GM12891 (cell line): ENCODE data around the gene STIMATE.

Experiments
- DNase-seq: peaks from one replicate; pipeline ENCODE4 v3.0.0; 2011; ENCODE audit warnings: low spot score; ENCODE audit not compliant: insufficient read length
- FAIRE-seq: peaks from 2 replicates; lab custom pipeline; 2011; peaks lifted over from hg19 to GRCh38; lab: Jason Lieb, UNC
- PAX5 ChIP-seq: IDR thresholded peaks from 2 replicates; pipeline ENCODE4 v1.6.1; 2011; ENCODE audit warnings: low read length, moderate library complexity, mild to moderate bottlenecking; ENCODE audit not compliant: insufficient read depth, severe bottlenecking
- POLR2A ChIP-seq: IDR thresholded peaks from 2 replicates; pipeline ENCODE4 v1.6.1; 2011; ENCODE audit warnings: low read depth, low read length, control low read depth
- POLR2AphosphoS5 ChIP-seq: IDR thresholded peaks from 2 replicates; pipeline ENCODE4 v1.6.1; 2011; ENCODE audit warnings: low read depth, low read length, control low read depth
- POU2F2 ChIP-seq: IDR thresholded peaks from 2 replicates; pipeline ENCODE4 v1.6.1; 2011; ENCODE audit warnings: low read depth, mild to moderate bottlenecking, control low read depth, low read length, moderate library complexity
- SPI1 ChIP-seq: IDR thresholded peaks from 2 replicates; pipeline ENCODE4 v1.6.1; 2011; ENCODE audit warnings: low read depth, low read length, control low read depth
- TAF1 ChIP-seq: IDR thresholded peaks from 2 replicates; pipeline ENCODE4 v1.6.1; 2011; ENCODE audit warnings: low read depth, low read length, control low read depth

The STIMATE gene

GRCh38 chr3:52790741-52791140 lies 106.6 kb downstream of the STIMATE start:
- DNase-seq, result no peak
- TF ChIP-seq POLR2A, result no peak
- no peak for TF ChIP-seq TAF1
- no peak for TF ChIP-seq POU2F2
- TF ChIP-seq PAX5, result no peak
- TF ChIP-seq SPI1, result no peak
- TF ChIP-seq POLR2AphosphoS5, result no peak
- no peak for FAIRE-seq

- DNase-seq, result no peak
- TF ChIP-seq TAF1 (no peak), POLR2AphosphoS5 (no peak), SPI1 (no peak), POU2F2 (no peak), POLR2A (no peak), PAX5 (no peak)
- no peak for FAIRE-seq
These were observed 107.0 kb downstream of the STIMATE start for GRCh38 chr3:52790337-52790736.

- FAIRE-seq, result no peak
- no peak for DNase-seq
- no peak for TF ChIP-seq POLR2AphosphoS5
- no peak for TF ChIP-seq POLR2A
- no peak for TF ChIP-seq POU2F2
- TF ChIP-seq SPI1, result no peak
These were observed 107.7 kb downstream of the STIMATE start for GRCh38 chr3:52789746-52790040.

- TF ChIP-seq POU2F2 (no peak), TAF1 (no peak), POLR2AphosphoS5 (no peak)
- FAIRE-seq (no peak), DNase-seq (no peak)
These were observed 108.2 kb downstream of the STIMATE start for GRCh38 chr3:52788890-52789745.

GRCh38 chr3:52787672-52788625 lies 109.4 kb downstream of the STIMATE start:
- FAIRE-seq, result no peak
- TF ChIP-seq PAX5 (no peak), POLR2AphosphoS5 (no peak), POU2F2 (no peak), POLR2A (no peak), TAF1 (no peak), SPI1 (no peak)
- no peak for DNase-seq

GRCh38 chr3:52787246-52787645 lies 110.1 kb downstream of the STIMATE start:
- DNase-seq, result no peak
- no peak for TF ChIP-seq PAX5
- TF ChIP-seq SPI1, result no peak
- no peak for TF ChIP-seq TAF1
- no peak for TF ChIP-seq POU2F2
- TF ChIP-seq POLR2A, result no peak
- TF ChIP-seq POLR2AphosphoS5, result no peak
- FAIRE-seq, result no peak
